ENCODE measurements around the gene LNX2.

DNA sequence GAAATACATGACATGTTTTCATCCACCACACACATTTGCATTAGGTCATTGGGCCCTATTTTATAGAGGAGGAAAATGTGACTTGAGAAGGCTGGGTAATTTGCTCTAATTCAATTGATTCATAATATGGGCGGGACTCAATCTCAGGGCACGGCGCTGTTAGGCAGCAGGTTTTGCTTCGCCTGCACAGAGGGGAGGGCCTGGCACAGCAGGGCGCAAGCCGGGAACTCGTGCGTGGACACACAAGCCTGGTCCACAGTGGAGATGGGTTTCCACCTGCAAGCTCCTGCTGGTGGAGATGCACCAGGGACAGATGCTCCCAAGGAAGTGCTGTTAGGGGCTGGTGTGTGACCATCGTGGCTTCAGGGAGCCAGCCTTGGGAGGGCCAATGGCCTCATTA is 111.5 kb downstream of the LNX2 start:
- TF ChIP-seq, protein P1, sequence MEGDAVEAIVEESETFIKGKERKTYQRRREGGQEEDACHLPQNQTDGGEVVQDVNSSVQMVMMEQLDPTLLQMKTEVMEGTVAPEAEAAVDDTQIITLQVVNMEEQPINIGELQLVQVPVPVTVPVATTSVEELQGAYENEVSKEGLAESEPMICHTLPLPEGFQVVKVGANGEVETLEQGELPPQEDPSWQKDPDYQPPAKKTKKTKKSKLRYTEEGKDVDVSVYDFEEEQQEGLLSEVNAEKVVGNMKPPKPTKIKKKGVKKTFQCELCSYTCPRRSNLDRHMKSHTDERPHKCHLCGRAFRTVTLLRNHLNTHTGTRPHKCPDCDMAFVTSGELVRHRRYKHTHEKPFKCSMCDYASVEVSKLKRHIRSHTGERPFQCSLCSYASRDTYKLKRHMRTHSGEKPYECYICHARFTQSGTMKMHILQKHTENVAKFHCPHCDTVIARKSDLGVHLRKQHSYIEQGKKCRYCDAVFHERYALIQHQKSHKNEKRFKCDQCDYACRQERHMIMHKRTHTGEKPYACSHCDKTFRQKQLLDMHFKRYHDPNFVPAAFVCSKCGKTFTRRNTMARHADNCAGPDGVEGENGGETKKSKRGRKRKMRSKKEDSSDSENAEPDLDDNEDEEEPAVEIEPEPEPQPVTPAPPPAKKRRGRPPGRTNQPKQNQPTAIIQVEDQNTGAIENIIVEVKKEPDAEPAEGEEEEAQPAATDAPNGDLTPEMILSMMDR (IDR thresholded peaks at IDR 0.05), result no peak
- TF ChIP-seq EZH2phosphoT487 (IDR thresholded peaks at IDR 0.05) (no peak), EZH2 (IDR thresholded peaks at IDR 0.05) (no peak)

Measured in neural progenitor cell (in vitro differentiated cells).